Bronchial epithelial cell (primary cell): Measurements from ENCODE around the gene TEX22. TPM values are rescaled to one million over a fixed set of nuclear protein-coding genes. Genes with fewer than 3 reads are reported as not detected.

Experiments used
- DNase-seq: peaks from one replicate; pipeline ENCODE4 v3.0.0-alpha.2; 2010; ENCODE audit warnings: low read depth
- FAIRE-seq: peaks from 2 replicates; lab custom pipeline; 2011; peaks lifted over from hg19 to GRCh38; lab: Jason Lieb, UNC
- H3K27me3 ChIP-seq: 2 replicates; pipeline ENCODE4 v1.5.1; 2011; ENCODE audit warnings: low read length; ENCODE audit not compliant: control insufficient read depth, insufficient read depth
- H3K36me3 ChIP-seq: 2 replicates; pipeline ENCODE4 v1.5.1; 2011; ENCODE audit warnings: low read length; ENCODE audit not compliant: control insufficient read depth, insufficient read depth
- H3K4me3 ChIP-seq: 2 replicates; pipeline ENCODE4 v1.5.1; 2011; ENCODE audit warnings: mild to moderate bottlenecking, low read depth, low read length, control low read depth
- total RNA-seq: library from RNA; depleted of rRNA; stranded (reverse); fragments of >200 nt; gene quantifications from 2 replicates; pipeline ENCODE4 v1.2.1, GENCODE V29; 2014
- TF ChIP-seq, protein P1 (sequence below): IDR thresholded peaks from 2 replicates; pipeline ENCODE4 v1.5.1; 2011; ENCODE audit warnings: mild to moderate bottlenecking, moderate library complexity, low read length, control low read depth, inconsistent platforms; ENCODE audit not compliant: insufficient read depth, severe bottlenecking

The TEX22 gene
- total RNA-seq, 1 donor from 2014 or later = 1.8 TPM

DNA sequence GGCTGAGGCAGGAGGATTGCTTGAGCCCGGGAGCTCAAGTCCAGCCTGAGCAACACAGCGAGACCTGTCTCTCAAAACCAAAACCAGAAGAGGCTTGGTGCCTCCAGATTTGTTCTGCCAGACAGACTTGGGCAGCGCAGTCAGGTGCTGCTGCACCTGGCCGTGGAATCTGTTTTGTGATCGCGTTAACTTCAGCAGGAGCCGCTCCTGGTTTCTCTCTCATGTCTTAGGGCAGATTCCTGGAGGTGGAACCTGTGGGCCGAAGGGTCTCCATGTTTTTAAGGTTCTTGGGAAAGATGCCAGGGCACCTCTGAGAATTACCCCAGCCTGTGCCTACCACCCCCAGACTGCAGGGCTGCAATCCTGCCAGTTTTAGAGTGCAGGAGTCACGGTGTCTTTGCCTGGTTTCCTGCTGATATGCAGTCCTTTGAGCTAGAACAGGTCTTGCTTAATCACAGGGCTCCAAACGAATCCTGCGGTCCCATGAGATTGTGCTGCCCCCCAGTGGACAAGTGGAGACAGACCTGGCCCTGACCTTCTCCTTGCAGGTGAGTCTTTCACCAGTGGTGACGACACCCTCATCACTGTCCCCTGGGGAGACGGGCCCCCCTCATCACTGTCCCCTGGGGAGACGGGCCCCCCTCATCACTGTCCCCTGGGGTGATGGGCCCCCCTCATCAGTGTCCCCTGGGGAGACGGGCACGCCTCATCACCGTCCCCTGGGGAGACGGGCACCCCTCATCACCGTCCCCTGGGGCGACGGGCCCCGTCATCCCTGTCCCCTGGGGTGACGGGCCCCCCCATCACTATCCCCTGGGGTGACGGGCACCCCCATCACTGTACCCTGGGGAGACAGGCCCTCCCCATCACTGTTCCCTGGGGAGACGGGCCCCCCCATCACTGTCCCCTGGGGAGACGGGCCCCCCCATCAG, 46.2 kb upstream of the TEX22 start:
- Histone ChIP-seq H3K27me3 (no peaks in the 10 kb centered on the region), H3K4me3 (no peak overlapping the region), H3K36me3 (peaks cover 2% of the 10 kb centered on the region)
- DNase-seq (peak; percentile 87), FAIRE-seq (peak; percentile 98)
- TF ChIP-seq, protein P1, sequence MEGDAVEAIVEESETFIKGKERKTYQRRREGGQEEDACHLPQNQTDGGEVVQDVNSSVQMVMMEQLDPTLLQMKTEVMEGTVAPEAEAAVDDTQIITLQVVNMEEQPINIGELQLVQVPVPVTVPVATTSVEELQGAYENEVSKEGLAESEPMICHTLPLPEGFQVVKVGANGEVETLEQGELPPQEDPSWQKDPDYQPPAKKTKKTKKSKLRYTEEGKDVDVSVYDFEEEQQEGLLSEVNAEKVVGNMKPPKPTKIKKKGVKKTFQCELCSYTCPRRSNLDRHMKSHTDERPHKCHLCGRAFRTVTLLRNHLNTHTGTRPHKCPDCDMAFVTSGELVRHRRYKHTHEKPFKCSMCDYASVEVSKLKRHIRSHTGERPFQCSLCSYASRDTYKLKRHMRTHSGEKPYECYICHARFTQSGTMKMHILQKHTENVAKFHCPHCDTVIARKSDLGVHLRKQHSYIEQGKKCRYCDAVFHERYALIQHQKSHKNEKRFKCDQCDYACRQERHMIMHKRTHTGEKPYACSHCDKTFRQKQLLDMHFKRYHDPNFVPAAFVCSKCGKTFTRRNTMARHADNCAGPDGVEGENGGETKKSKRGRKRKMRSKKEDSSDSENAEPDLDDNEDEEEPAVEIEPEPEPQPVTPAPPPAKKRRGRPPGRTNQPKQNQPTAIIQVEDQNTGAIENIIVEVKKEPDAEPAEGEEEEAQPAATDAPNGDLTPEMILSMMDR = peak; percentile 92

DNA sequence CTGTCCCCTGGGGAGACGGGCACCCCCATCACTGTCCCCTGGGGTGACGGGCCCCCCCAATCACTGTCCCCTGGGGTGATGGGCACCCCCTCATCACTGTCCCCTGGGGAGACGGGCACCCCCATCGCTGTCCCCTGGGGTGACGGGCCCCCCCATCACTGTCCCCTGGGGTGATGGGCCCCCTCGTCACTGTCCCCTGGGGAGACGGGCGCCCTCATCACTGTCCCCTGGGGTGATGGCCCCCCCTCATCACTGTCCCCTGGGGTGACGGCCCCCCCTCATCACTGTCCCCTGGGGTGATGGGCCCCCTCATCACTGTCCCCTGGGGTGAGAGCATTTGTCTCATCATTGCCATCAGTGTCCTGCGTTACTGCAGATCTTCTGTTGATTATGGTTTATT, 45.2 kb upstream of the TEX22 start:
- no peaks in the 10 kb centered on the region for H3K27me3 ChIP-seq
- no peak overlapping the region for H3K4me3 ChIP-seq
- FAIRE-seq (no peak), DNase-seq (no peak)
- TF ChIP-seq, protein P1 = no peak
- peaks cover 2% of the 10 kb centered on the region for H3K36me3 ChIP-seq

DNA sequence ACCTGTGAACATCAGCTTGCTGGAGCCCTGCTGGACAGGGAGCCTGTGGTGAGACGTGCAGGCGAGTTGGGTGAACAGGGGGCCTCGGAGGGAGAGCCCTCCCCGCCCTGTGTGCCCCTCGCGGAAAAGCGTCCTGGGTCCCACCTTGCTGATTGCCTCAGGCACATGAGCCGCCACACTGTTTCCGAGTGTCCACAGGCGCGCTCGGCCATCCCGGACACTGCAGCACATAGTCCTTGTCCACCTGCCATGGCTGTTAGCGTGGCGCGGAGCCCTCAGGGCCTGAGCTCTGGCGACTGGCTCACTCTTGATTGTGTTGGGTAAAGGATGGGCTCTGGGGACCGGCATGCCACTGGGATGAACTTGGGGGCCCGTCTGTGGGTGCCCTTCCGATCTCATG, 43.8 kb upstream of the TEX22 start:
- Histone ChIP-seq H3K27me3 (no peaks in the 10 kb centered on the region), H3K36me3 (peaks cover 2% of the 10 kb centered on the region), H3K4me3 (no peak overlapping the region)
- TF ChIP-seq, protein P1 = no peak
- DNase-seq (no peak), FAIRE-seq (no peak)

DNA sequence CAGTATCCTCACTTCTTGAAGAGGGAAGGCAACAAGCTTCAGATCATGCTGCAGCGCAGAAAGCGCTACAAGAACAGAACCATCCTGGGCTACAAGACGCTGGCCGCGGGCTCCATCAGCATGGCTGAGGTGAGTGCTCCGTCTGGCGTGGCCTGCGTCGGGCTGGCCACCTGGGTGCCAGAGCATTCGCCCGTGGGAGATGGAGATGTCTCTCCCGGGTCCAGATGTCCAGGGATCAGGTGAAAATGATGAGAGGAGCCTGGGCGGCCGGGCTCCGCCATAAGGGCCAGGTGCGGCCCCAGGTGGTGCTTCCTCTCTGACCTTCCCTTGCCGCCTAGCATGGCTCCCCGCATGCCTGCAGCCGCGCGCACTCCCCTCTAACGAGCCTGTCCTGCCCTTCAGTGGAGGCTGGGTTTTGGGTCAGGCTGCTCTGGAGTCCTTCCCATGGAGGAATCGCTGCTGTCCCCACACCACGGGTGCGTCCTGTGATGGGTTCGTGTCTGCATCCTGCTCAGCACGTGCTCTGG, 43.2 kb upstream of the TEX22 start:
- TF ChIP-seq, protein P1 = no peak
- DNase-seq = no peak
- Histone ChIP-seq H3K4me3 (no peak overlapping the region), H3K36me3 (peaks cover 2% of the 10 kb centered on the region), H3K27me3 (no peaks in the 10 kb centered on the region)
- no peak for FAIRE-seq

DNA sequence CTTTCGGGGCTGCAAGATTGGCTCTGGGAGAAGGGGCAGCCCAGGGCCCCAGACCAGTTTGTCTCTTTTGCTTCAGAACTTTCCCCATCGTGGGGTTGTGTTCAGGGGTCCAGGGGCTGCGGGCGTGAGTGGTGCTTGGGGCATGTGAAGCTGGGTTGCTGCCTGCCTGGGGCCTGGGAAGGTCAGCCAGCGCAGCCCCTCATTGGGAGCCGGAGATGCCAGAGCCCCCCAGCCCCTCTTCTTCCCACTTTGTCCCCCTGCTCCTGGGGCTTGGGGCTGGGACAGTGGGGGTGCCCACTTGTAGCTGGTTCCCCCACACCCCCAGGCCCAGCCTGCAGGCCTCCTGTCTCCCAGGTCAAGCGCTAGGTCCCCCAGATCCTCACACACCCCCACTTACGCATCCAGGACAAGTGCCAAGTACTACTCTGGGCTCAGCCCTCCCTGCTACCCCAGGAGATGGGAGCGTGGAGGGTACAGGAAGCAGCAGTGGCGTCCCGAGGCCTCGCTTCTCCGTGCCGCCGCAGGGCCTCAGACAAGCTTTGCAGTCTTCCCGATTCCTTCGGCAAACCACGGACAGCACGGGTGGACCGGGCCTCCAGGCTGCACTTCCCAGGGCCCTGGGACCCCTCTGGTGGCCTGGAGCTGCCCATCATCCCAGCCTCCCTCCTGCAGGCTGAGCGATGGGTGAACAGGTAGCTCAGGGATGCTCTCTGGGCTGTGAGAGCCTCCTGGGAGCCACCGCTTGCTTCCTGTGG, 42.3 kb upstream of the TEX22 start:
- FAIRE-seq (no peak), DNase-seq (no peak)
- TF ChIP-seq, protein P1 = no peak
- Histone ChIP-seq H3K27me3 (no peaks in the 10 kb centered on the region), H3K36me3 (peaks cover 5% of the 10 kb centered on the region), H3K4me3 (no peak overlapping the region)
